ENCODE data around the gene NUDCD3.

Gene NUDCD3

GRCh38 chr7:44477938-44478337, 12.5 kb downstream of the NUDCD3 start:
- no peak for DNase-seq (ENCODE audit: low read depth)

DNA sequence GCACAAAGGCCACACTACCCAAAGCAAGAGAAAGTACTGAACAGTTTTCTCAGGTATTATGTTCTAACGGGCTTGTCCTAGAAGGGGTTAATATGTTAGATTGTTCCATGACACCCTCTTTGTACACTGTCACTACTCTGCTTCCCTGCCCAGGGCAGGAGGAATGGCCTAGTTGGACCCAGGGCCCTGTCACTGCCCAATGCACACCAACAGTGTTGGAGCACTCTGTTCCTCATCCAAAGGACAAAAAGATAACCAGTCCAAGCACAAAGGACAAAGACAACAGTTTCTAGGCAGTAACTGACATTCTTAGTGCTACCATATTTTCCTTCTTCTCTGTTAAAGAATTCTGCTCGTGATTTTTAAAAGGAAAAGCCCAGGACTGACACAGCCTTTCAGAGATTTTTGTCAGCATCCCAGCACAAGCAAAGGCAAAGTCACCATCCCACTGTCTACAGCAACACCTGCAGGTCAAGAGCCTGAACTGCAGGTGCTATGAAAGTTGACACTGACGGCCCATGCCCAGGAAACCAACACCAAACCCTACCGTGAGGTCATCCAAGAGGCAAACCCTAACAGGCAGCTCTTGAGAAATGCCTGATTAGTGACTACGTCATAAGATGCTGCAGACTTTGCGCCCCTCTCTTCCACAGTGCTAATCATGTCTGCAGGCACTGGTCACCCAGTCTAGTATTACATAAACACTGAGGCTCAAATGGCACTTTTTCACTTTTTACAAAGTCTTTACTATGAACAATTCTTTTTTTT, 13.2 kb downstream of the NUDCD3 start:
- no peak for DNase-seq (ENCODE audit: low read depth)

DNA sequence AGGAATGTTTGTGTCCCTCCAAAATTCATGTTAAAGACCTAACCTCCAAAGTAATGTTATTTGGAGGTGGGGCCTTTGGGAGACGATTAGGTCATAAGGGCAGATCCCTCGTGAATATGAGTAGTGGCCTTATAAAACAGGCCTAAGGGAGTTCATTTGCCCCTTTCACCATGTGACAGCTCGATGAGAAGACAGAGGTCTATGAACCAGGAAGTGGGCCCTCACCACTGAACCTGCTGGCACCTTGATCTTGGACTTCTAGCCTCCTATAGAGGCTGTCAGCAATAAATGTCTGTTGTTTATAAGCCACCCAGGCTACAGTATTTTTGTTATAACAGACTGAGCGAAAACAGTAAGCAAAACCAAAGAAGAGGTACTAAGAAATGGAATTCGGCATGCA, 14.1 kb downstream of the NUDCD3 start:
- DNase-seq (ENCODE audit: low read depth) = no peak

DNA sequence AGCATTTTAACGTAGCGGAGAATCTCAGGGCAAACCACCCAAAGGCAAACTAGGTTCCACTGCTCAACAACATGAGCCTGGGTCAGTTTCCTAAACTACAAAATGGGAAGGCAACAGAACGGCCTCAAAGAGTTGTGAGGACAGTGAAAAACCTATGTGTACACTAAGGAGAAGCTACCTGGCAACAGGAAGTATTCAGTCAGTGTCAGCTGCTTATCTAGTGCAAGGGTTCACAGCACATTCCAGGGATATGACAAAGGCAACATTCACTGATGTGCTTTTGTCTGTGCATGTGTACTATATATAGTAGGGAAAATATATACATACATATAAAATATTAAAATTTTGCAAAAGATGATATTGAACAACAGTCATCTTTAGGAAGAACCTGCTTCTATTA, 17.2 kb downstream of the NUDCD3 start:
- no peak for DNase-seq (ENCODE audit: low read depth)

DNA sequence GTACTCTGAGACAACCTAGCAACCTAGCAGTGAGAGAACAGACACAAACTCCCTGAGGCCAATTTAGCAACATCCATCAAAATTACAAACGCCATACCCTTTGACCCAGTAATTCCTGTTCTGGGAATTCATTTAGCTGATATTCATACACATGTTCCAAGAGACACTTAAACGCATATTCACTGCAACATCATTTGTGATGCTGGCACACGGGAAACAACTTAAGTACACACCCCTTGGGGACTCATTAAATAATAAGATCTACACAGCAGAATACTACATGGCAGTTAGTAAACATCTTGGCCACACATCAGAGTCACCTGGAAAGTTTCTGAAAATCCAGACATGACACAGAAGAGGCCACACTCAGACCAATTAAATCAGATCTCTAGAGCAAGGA, 17.6 kb downstream of the NUDCD3 start:
- DNase-seq (ENCODE audit: low read depth) = no peak

- DNase-seq (ENCODE audit: low read depth) = no peak
Observed at GRCh38 chr7:44471850-44472249, 18.6 kb downstream of the NUDCD3 start.

DNA sequence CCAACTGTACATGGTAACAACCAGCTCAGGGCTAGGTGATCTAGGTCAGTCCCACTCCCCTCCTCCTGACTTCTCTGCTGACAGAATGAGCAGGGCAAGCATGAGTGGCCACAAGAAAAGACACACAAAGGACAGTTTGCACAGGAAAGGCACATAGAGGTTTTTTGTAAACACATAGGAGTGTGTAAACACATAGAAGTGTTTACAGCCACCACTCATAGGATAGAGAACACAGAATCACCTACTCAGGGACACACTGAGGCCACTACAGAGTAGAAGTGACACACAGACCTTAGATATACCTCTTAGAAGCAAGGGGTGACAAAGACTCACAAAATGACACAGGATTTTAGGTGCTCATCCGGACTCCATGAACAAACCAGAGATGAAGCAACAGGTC, 19.0 kb downstream of the NUDCD3 start:
- no peak for DNase-seq (ENCODE audit: low read depth)

- DNase-seq (ENCODE audit: low read depth) = no peak
Observed at GRCh38 chr7:44470628-44471245, 19.7 kb downstream of the NUDCD3 start.

- DNase-seq (ENCODE audit: low read depth) = no peak
Observed at GRCh38 chr7:44470135-44470479, 20.4 kb downstream of the NUDCD3 start.

DNA sequence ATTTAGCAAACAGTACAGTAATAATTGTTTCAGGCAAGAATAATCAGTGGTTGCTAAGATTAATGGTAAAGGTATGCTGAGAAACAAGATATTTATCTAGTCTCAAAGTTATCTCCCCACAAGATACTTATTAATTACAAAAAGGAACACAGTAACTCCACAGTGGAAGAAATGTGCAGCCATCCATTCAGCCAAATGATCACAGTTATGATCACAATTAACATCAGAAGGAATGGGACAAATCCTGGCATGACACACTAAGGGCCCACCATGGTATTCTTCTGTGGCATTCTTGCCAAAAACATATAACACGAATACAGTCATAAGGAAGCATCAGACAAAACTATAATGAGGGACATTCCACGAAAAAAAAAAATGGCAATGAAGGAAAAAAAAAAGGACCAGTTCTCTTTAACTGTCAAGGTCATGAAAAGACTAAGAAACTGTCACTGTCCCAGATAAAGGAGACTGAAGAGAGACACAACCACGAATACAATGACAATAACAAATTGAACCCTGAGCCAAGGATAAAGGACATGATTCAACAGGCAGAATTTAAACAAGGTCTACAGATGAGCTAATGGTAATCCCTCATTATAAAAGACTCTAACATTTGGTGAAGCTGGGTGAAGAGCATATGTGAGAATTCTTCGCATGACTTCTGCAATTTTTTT, 20.9 kb downstream of the NUDCD3 start:
- no peak for DNase-seq (ENCODE audit: low read depth)

DNA sequence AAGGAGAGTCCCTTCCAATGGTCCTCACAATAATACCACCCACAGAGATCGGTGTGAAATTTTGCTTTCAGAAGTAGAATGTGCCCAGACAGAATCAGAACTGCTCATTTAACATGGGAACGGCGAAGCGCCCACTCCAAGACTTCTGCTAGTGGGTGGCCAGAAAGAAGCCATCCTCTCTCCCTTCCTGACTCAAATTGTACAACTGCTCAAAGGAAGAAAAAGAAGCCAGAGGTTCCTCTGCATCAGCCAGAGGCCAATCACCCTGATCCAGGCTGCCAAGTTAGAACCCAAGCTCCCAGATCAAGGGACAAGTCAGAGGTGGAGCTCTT, 23.3 kb downstream of the NUDCD3 start:
- no peak for DNase-seq (ENCODE audit: low read depth)

DNA sequence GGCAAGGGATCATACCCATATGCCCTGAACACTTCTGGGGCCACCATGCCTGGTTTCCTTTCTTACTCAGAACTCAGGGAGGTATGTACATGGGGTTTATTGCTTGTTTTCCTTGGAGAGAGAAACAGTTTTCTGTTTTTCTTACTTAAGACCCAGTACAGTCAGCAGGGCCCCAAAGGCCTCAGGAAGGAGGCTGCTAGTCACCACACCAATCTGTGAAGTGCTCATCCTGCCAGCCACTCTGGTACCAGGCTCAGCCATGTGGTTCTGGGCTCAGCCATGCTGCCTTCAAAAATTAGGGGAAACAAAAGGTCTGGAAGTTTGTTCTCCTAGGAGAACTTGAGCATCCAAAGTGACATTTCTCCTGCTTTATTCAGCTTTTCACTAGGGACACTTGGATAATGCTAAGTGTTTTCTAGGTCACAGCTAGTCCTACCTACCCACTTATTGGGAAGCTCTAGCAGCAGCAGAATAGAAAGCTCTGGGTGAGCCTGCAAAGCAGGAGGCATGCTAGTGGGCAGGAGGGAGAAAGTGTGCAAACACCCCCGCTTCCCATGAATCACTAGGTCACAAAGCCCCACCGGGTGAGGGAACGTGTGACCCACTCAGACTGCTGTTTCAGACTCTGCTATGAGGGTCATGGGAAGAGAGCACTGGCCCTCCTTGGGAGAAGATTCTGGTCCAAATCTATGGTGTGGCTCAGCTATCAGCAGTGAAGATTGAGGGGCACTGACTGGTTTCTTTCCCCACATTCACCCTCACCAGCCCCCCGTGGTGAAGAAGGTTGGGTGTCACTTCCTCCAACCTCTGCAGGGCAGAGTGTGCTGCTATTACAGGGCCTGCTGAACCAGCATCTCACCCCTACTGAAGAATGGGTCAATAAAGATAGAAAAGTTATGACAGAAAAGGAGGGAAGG, 23.9 kb downstream of the NUDCD3 start:
- DNase-seq (ENCODE audit: low read depth) = no peak

- no peak for DNase-seq (ENCODE audit: low read depth)
Observed at GRCh38 chr7:44465490-44465889, 25.0 kb downstream of the NUDCD3 start.

DNA sequence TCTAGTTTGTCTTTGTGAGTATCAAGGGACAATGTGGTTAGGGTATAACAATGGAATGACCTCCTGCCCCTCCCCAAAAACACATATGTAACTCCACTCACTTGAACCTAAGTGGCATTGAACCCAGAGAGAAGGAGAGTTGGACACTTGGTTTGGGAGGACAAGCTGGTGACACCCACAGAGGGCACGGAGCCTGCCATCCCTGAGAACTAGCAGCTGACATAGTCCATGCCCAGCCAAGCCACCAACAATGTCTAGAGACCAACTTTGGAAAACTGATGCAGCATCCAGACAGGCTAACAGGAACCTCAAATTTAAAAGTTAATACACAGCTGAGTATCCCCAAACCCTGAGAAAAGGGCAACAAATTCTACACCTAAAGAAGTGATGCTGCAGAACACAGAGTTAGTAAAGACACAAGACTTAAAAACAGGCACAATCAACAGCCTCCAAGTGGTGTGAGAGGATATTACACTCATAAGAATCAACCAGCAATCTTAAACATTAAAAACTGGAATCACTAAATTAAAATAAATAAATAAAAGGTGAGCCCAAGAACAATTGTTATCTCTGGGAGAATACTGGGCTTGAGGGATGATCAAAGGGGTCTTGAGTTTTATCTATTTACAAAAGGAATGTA, 27.2 kb downstream of the NUDCD3 start:
- no peak for DNase-seq (ENCODE audit: low read depth)

DNA sequence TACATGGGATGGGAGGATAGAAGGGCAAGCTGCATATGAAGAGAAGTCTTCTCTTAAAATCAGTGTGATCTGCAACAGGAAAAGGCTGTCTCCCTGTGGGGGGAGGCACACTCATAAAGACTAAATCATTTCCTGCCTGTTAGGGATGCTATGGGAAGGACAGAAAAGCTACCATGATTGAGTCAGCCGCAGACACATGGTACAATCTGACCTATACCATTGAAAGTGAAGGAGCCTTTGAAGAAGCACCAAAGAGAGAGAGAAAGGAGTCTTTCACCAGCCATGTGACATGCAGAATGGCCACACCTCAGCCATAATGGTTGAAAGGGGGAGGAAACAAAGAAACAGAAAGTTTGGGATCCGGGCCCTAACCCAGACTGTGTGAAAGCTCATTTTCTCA, 29.1 kb downstream of the NUDCD3 start:
- DNase-seq (ENCODE audit: low read depth) = no peak

GRCh38 chr7:44460325-44460724, 30.1 kb downstream of the NUDCD3 start:
- DNase-seq (ENCODE audit: low read depth) = no peak

- DNase-seq (ENCODE audit: low read depth) = no peak
Observed at GRCh38 chr7:44455155-44455554, 35.3 kb downstream of the NUDCD3 start.

GRCh38 chr7:44454348-44454747, 36.1 kb downstream of the NUDCD3 start:
- DNase-seq (ENCODE audit: low read depth) = no peak

GRCh38 chr7:44451123-44451522, 39.3 kb downstream of the NUDCD3 start:
- DNase-seq (ENCODE audit: low read depth) = no peak

- DNase-seq (ENCODE audit: low read depth) = no peak
Observed at GRCh38 chr7:44449584-44449928, 40.9 kb downstream of the NUDCD3 start.

DNA sequence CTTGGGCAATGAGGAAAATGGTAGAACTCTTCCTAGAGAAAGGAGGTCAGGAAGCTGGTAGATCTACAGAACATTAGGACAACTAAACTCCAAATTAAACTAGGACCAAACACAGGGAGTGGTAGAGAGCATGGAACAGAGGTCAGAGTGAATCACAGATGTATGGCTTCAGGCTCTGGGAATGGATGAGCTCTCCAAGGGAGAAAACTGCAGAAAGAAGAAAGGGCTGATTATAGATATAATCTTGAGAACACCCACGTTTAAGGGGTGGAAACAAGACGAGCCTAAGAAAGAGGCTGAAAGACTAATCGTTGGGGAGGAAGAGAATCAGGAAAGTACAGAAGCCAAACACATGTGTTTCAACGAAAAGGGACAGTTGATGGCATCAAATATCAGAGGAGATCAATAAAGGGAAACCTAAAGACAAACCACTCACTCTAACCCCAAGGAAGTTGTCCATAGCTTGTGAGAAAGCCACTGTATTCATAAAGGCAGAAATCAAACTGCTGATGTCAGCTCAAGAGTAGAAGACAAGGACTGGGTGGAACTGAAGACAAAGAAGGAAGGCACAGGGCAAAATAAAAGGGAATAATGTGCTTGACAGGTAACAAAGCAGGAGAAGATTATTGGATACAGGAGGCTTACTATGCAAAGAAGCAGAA, 41.4 kb downstream of the NUDCD3 start:
- DNase-seq (ENCODE audit: low read depth) = no peak
